ENCODE measurements around the gene ZNF217. TPM values are rescaled to one million over a fixed set of nuclear protein-coding genes. Genes with fewer than 3 reads are reported as not detected.

Gene ZNF217
- polyA plus RNA-seq, 1 experiment: 16.6 TPM

- ChIA-PET POLR2A (no interaction called here), CTCF (interaction anchor here (1.0 to 1.3 kb wide), 2 partner anchors 369 to 1257 kb away, joined by 3 to 9 read pairs; no protein-coding TSS in a partner anchor)
- no peaks in the 10 kb centered on the region for H3K9me3 ChIP-seq (ENCODE audit: control insufficient read depth, insufficient read depth, low read length)
- TF ChIP-seq, protein P1, sequence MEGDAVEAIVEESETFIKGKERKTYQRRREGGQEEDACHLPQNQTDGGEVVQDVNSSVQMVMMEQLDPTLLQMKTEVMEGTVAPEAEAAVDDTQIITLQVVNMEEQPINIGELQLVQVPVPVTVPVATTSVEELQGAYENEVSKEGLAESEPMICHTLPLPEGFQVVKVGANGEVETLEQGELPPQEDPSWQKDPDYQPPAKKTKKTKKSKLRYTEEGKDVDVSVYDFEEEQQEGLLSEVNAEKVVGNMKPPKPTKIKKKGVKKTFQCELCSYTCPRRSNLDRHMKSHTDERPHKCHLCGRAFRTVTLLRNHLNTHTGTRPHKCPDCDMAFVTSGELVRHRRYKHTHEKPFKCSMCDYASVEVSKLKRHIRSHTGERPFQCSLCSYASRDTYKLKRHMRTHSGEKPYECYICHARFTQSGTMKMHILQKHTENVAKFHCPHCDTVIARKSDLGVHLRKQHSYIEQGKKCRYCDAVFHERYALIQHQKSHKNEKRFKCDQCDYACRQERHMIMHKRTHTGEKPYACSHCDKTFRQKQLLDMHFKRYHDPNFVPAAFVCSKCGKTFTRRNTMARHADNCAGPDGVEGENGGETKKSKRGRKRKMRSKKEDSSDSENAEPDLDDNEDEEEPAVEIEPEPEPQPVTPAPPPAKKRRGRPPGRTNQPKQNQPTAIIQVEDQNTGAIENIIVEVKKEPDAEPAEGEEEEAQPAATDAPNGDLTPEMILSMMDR (IDR thresholded peaks at IDR 0.05; ENCODE audit: low read depth, low read length): no peak
- no peaks in the 10 kb centered on the region for H3K27me3 ChIP-seq (ENCODE audit: control insufficient read depth, insufficient read depth, low read length)
- no peak overlapping the region for H3K27ac ChIP-seq (ENCODE audit: low read depth, low read length)
- H3K4me3 ChIP-seq (ENCODE audit: low read depth, low read length): no peak overlapping the region
- DNase-seq (ENCODE audit: low read depth, low spot score): no peak
Measured at GRCh38 chr20:53570446-53571276, 23.0 kb downstream of the ZNF217 start.

- TF ChIP-seq, protein P1 (IDR thresholded peaks at IDR 0.05; ENCODE audit: low read depth, low read length): no peak
- ChIA-PET POLR2A (interaction anchor here (0.7 kb wide), 1 partner anchor 13 kb away, joined by 9 read pairs; no protein-coding TSS in a partner anchor), CTCF (interaction anchor here (0.6 to 1.3 kb wide), 4 partner anchors 22 to 413 kb away, joined by 3 to 9 read pairs (median 4); no protein-coding TSS in a partner anchor)
- no peak for DNase-seq (ENCODE audit: low read depth, low spot score)
- Histone ChIP-seq H3K9me3 (ENCODE audit: control insufficient read depth, insufficient read depth, low read length) (no peaks in the 10 kb centered on the region), H3K27ac (ENCODE audit: low read depth, low read length) (no peak overlapping the region), H3K27me3 (ENCODE audit: control insufficient read depth, insufficient read depth, low read length) (no peaks in the 10 kb centered on the region), H3K4me3 (ENCODE audit: low read depth, low read length) (no peak overlapping the region)
Measured at GRCh38 chr20:53569606-53570307, 23.9 kb downstream of the ZNF217 start.

- Histone ChIP-seq H3K9me3 (ENCODE audit: control insufficient read depth, insufficient read depth, low read length) (no peaks in the 10 kb centered on the region), H3K27me3 (ENCODE audit: control insufficient read depth, insufficient read depth, low read length) (no peaks in the 10 kb centered on the region), H3K4me3 (ENCODE audit: low read depth, low read length) (no peak overlapping the region), H3K27ac (ENCODE audit: low read depth, low read length) (no peak overlapping the region)
- TF ChIP-seq, protein P1 (IDR thresholded peaks at IDR 0.05; ENCODE audit: low read depth, low read length): no peak
- DNase-seq (ENCODE audit: low read depth, low spot score): no peak
- CTCF ChIA-PET: interaction anchor here (0.6 to 1.3 kb wide), 4 partner anchors 21 to 371 kb away, joined by 3 to 9 read pairs (median 4); no protein-coding TSS in a partner anchor
- POLR2A ChIA-PET: no interaction called here
Measured at GRCh38 chr20:53569005-53569404, 24.6 kb downstream of the ZNF217 start.

DNA sequence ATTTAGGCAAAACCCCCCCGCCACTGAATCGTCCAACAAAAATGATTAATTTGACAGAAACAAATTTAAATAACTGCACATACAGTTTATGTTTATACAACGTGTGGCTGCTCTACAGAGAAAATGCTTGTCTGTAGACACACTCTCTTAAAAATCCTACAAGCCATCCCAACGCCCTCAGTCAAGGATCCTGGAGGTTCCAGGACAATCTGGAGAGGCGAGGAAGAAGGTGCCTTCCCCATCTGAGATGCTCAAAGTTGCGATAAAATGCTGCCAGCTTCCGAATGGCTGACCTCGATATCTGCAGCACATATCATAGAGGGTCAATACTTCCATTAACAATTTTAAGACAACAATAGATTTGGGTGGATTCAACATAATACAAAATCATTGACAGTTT lies 25.3 kb downstream of the ZNF217 start:
- CTCF ChIA-PET: interaction anchor here (0.7 to 1.5 kb wide), 3 partner anchors 21 to 390 kb away, joined by 3 to 6 read pairs (median 6); no protein-coding TSS in a partner anchor
- H3K4me3 ChIP-seq (ENCODE audit: low read depth, low read length): no peak overlapping the region
- no peaks in the 10 kb centered on the region for H3K27me3 ChIP-seq (ENCODE audit: control insufficient read depth, insufficient read depth, low read length)
- H3K27ac ChIP-seq (ENCODE audit: low read depth, low read length): no peak overlapping the region
- POLR2A ChIA-PET: no interaction called here
- TF ChIP-seq, protein P1 (IDR thresholded peaks at IDR 0.05; ENCODE audit: low read depth, low read length): no peak
- no peak for DNase-seq (ENCODE audit: low read depth, low spot score)
- H3K9me3 ChIP-seq (ENCODE audit: control insufficient read depth, insufficient read depth, low read length): no peaks in the 10 kb centered on the region
